DMS79 treated with DMSO at 0.1 percent for 48 hours (cell line): ENCODE results near the gene TRMT61A.
A peak's percentile ranks its signal among the peaks of the same experiment; 100 is the strongest.

Experiments used
- DNase-seq: peaks from one replicate; lab custom pipeline; 2025; lab: John Stamatoyannopoulos, UW

TRMT61A gene

DNA sequence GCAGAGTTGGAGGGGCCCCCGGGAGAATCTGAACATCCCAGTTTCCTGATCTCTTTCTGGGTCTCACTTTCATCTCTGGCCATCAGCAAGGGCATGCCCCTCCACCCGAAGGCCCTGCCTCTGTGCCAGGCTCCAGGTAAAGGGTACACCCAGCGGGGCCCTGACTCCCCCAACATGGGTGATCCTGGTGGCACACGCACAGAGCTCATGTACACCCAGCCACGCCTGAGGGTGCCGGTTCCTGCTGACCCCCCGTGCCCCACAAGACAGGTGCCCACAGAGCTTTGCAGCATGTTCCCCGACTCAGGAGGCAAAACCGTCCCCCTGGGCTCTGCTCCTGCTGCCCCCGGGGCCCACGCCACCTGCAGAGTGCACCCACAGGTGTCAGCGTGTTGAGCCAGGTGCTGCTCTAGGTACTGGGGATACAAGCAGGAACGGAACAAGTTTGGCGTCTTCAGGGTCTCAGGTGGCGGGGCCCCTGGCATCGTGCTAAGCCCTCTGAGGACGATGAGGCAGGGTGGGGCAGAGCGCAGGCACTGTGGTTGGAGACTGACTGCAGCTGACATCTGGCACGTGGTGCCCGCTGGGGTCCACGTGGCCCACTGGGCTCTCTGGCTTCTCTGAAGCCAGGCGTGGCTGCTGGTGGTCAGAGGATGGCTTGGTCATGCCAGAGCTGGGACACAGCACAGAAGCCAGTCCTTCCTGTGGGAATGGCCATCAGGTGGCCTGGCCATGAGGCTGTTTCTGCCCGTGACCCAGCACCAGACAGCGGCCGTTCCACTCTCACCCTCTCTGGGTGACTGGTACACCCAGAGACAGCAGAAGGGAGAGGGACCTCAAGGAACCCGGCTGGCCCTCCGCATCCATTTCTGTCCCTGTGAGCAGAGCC lies 19.7 kb downstream of the TRMT61A start:
- DNase-seq: no peak

DNA sequence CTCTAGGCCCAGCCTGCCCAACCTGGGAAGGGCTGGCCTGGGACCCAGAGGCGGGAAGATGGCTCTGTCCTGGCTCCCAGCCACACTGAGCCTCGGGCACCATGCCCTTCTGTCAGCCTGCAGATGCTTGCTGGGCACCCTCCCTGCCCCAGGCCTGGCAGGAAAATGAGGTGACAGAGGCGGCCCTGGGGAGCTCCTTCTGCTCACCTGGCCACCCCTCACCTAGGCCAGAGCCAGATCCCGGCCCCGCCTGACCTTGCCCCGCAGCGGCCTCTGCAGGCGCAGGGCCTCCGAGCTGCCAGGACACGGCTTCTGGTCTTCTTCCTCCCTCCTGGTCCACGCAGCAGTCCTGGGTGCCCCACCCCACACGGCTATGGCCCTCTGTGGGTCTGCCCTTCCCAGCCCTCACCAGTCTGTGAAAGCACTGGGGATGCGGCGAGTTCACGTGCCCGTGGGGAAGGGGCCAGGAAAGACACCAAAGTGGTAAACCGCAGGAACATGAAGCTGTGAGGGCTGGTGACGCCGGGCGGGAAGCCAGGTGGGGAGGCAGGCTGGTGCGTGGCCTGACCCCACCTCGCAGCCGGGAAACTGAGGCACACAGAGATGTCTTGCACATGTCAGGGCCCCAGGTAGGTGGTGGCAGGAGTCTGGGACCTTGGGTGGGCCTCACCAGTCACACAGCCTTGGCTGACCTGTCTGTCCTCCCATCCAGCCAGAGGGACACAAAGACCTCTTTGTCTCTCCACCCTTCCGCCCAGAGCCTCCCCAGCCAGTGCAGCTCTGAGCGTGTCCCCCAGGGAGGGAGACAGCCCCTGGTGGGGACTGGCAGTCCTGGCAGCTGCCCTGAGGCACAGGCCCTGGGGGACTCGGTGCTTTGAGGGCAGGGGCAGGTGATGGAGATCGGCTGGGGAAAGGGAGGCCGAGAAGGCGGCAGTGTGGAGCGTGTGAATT lies 20.6 kb downstream of the TRMT61A start:
- DNase-seq: no peak

DNA sequence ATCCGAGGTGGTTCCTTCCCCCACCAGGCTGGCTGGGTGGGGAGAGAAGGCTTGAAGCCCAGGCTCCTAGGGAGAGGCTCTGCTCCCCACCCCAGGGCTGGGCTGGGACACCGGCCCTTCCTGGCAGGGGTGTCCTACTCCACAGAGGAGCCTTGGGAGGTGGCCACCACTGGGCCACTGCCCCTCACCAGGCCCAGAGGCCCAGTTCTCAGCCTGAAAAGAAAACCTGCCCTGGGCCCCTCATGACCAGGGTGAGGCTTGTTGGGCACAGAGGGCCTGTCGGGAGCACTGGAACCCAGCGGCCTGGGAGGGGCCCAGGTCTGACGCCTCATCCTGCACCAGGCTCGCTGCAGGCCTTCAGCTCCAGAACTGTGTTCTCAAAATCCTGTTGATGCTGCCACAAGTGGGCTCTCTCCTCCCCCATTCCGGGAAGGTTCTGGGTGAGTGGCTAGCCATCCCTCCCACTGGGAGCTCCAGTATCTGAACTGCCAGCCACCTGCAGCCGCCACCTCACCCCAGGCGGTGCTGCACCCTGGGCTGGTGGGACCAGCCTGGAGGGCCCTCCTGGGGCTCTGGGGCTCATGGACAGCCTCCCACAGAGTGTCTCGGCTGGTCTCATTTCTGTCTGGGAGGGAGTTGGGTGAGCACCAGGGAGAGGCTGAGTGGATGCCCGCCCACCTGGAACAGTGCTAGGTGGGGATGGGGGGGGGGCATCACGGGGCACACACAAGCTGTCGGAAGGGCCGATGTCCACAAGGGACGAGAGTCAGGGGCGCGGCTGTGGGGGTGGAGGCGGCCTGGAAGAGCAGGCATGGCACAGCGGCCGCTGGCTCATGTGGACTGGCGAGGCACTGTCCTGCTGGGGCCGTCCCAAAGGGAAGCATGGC lies 21.7 kb downstream of the TRMT61A start:
- peak; percentile 65 for DNase-seq

DNA sequence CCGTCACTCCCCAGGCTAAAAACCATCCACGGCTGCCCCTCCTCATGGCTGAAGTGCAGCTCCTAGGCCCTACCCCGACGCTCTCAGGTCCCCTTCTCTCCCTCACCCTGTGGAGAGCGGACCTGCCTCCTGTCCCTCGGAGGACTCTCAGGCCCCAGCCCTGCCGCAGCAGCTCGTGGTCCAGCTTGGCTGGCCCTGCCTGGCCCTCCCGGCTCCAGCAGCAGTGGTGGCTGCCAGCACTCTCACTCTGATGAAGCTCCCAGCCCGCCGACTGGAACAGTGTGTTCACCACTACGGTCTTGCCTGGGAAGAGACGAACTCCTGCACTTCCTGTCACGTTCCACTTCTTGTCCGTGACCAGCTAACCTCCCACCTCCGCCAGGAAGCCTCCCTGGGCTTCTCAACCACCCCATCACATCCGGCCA lies 22.4 kb downstream of the TRMT61A start:
- no peak for DNase-seq

DNA sequence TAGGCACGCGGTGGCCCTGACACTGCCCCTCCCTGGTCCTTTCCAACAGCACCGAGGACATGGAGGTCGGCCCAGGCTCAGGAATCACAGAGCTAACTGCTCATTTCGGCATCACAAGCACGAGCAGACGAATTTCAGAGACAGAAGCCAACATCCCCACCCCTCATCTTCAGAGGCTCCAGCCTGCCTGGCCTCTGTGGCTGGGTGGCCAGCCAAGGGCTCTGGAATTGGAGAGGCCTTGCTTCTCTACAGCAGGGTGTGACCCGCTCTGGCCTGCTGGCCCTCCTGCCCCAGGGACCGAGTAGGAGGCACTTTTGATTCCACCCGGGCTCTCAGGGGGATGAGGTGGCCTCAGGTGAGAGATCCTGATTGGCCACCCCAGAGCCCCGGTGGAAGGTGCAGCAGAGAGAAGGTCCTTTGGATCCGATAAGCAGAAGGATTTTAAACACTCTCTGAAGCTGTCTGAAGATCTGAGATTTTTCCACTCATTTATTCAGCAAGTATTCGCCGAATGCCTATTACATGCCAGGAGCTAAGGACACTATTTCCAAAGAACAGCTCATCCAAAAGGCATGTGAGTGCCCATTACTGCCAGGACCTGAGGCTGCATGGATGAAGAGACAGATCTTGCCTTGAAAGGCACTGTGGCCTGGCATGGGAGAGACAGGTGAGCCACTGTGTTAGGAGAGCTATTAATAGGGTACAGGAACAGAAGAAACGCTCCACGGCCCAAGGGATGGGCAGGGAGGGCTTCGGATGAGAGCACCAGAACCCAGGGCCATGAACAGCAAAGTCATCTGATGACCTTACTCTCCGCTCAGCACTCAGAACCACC lies 23.2 kb downstream of the TRMT61A start:
- no peak for DNase-seq

DNA sequence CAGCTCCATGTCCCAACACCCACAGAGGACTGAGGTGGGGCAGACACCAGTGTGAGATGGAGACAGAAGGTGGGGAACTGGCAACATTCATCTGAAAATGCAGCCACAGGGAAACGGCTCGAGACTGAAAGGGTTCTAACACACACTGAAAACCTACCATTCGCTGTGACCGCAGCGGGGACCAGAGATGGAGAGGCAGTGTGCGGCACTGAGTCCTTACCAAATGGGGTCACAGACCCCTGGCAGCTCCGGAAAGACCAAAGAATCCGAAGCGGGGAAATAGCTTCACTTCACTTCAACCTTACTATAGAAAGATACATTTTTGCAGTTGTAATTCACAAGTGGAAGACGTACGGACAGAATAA lies 23.8 kb downstream of the TRMT61A start:
- DNase-seq: no peak

DNA sequence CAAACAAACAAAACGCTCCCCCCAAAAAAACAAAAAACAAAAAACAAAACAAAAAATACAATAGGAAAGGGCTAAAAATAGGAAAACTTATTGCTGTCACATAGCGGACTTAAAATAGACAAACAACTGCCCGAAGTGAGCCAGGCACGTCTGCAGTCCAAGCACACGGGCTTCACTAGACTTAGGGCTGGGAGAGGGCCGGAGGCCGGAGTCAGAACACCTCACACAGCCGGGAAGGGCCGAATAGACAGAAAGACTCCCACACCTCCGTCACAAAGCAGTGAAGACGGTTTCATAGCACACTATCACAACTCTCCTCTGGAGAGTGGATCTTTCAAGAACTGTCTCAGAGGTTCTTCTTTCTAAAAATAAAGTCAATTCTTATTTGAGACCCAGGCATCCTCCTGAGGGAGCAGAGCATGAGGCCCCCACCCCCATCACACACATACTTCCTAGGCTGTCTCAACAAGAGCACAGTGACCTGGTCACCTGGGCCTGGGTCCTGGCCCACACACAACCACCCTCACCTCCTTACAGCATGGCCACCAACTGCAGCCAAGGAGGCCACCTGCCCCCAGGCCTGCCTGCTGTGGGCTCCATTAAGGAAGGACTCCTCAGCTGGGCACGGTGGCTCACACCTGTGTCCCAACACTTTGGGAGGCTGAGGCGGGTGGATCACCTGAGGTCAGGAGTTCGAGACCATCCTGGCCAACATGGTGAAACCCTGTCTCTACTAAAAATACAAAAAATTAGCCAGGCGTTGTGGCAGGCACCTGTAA lies 26.8 kb downstream of the TRMT61A start:
- DNase-seq: no peak

DNA sequence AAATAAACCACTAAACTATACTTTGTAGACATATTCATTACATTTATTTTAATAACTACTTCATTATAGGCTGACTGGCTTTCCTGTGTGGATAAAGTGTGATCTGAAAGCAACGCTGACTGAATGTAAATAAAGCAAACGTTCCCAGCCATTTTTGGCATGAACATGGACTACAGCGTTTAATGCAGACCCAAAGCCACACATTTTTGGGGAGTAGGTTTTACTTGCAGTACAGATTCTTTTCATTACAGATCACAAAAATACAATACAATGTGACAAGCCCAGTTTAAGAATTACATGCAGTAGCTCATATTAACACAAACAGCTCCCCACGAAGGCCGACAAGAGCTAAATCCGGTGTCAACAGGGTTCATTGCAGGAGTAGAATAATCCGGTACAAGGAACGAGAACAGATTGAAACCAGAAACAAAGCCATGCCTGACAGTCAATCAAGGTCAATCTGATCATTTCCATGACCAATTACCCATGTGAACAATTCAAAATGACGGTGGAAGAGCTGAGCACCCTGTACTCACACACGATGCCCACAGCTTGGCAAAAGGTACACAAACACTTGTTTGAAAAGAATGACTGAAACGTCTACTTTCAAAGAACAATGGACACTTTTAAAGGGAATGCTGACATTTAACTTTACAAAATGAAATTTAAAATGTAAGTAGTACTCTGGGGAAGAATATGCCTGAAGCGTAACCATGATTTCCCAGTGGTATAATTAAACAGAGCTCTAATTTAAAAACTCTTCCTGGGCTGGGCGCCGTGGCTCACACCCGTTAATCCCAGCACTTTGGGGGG lies 28.2 kb downstream of the TRMT61A start:
- DNase-seq: no peak

DNA sequence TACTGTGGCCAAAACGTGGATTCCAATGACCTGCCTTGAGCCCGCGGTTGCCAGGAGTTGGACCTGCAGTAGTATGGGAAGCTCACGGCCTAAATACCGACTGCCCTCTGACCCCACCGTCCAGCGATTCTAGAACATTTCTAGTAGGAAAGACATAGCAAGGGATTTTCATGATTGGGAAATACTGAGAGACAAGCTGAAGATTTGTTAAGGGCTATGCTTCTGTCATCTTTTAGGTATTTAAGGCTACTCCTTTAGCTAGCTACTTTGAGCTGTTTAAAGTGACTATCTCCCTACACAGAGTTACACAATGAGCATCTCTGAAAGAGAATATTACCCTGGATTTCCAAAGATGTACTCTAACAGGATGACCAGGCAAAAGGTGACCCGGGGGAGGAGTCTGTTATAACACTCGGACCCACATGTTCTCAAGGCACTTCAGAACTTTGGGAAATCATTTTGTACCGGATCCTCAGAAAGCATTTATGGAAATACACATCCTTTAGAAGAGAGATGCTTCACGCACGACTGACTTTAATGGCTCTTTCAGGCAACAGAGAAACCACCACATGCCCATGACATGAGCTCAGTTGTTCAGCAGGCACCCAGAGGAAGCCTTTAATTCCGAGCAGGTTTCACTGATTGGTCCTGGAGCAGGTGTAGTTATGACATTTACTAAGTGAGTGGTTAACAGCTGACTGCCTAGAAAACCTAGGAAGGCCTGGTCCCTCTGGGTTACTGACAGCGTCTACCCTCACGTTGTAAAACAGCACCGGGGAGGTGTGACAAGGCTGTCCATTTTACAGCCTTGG lies 29.3 kb downstream of the TRMT61A start:
- DNase-seq: peak; percentile 99

DNA sequence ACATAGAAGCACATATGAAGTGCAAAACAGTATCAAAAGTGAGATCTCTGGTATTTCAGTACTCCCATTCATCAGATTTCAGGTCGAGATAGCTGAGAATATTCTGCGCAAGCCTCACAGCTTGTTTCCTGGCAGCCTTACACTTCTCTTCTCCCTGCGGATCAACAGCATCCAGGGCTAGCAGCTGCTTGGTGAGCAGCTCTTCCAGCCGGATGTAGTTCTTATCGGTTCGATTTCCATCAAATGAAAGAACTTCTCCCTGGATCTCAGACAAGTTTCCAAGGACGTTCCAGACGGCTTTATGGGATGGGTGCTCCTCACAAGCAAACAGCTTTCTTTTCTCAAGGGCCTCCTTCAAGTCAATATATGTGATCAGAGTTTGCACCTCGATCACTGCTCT lies 30.8 kb downstream of the TRMT61A start:
- DNase-seq: no peak

DNA sequence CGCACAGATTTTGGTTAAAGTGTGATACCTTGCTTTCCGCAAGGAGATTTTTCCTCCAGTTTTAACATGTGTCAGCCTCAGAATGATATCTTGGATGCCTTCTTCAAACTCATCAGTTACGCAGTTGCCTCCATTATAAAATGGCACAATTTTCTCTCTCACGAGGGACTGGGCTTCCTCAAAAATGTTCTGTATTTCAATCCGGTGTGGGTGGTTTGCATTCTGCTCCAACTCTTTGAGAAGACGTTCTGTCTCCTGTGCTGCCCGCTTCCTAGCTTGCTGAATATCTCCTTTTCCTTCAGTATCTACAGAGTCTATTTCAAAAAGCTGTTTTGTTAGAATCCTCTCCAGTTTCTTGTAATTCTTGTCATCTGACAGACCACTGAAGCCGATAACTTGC lies 31.7 kb downstream of the TRMT61A start:
- DNase-seq: no peak

DNA sequence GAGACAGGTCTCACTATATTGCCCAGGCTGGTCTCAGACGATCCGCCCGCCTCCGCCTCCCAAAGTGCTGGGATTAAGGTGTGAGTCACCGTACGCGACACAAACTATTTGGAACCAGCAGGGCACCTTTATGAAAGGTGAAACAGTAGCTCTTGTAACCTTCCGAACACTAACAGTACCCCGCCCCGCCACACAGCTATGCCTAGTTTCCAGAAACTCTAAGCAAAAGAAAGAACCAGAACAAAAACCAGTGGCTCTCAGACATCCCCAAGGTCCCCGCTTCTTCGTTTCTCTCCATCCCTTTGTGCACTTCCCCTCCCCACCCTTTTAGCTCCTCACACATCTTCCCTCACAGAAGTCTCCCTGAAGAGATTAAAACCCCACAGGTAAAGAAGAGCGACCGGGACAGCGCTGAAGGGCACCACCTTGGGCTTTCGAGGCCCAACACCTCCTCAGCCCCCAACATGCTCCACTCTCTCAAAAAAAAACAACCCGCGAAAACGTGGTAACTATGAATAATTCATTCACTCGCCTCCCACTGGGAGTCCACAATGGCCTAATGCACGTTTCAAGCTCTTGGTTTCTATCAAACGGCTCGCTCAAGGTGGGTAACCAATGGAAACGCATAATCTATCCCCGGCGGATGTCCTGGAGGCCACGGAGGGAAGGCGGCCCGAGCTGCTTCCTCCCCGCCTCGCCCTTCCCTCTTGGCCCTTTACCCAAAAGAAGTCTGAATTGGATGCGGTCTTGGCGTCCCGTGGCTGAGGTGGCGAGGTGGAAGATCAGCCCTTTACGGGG lies 32.6 kb downstream of the TRMT61A start:
- DNase-seq: peak; percentile 26

DNA sequence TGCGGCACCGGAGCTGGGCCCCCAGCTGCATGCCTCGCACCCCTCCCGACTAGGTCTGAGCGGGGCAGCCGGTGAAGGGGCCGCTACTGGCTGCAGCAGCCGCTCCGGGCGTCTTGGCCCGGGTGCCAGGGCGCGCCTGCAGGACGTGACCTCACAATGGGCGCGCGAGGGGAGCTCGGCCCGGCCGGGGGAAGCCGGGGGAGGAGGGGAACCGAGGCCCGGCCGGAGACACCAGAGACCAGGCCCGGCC lies 33.1 kb downstream of the TRMT61A start:
- DNase-seq: no peak

DNA sequence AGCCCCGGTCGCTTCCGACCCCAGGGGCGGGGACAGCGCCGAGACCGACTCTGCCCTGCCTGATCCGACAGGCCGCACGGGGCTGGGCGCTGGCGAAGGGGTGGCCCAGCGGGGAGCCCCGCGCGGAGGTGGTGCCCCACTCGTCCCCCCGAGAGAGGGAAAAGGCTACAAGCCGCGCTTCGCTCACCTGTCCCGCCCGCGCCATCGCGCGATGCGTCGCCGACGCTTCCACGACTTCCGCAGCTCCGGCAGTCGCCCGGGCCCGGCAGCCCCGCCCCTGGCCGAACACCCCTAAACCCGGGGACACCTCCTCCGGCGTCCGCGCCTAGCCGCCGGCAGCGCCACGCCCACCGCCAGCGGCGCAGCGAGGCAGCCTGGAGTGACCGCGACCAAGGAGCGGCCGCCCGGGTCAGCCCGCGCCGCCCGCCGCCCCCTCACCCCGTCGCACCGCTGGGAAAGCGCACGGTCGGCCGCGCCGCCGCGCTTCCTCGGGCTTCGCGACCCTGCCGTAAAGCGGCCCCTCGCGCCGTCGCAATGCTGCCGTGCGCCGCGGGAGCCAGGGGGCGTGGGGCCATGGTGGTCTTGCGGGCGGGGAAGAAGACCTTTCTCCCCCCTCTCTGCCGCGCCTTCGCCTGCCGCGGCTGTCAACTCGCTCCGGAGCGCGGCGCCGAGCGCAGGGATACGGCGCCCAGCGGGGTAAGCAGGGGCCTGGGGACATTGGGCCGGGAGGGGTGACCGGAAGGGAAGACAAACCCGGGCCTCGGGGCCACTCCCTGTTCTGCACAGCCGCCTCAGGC lies 33.6 kb downstream of the TRMT61A start, which contains the start of the genes BAG5 and COA8:
TSS of gene BAG5 (minus strand) at position 229 of the 797 bp plus-strand sequence. CDS start 1,493 bp downstream, outside the sequence.
TSS of gene COA8 (plus strand) at position 532 of the 797 bp plus-strand sequence. CDS start at position 574, 42 bp downstream.
- DNase-seq: peak; percentile 86

DNA sequence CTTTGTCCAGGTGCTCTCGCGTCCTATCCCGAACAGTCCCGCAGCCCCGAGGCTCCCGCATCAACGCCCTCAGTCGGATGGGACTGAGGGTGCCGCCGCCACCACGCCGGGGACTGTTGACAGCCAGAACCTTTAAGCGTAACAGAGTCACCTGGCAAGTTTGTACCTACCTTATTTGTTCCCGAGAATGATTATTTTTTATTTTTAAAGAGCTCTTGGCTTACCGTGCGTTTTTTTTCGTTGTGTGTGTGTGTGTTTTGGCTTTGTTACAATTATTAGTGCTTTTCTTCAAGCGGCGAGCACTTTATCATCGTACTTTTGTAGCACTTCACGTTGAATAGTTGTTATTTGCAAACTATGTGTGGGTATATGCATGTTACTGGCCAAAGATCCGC lies 34.2 kb downstream of the TRMT61A start:
- no peak for DNase-seq

DNA sequence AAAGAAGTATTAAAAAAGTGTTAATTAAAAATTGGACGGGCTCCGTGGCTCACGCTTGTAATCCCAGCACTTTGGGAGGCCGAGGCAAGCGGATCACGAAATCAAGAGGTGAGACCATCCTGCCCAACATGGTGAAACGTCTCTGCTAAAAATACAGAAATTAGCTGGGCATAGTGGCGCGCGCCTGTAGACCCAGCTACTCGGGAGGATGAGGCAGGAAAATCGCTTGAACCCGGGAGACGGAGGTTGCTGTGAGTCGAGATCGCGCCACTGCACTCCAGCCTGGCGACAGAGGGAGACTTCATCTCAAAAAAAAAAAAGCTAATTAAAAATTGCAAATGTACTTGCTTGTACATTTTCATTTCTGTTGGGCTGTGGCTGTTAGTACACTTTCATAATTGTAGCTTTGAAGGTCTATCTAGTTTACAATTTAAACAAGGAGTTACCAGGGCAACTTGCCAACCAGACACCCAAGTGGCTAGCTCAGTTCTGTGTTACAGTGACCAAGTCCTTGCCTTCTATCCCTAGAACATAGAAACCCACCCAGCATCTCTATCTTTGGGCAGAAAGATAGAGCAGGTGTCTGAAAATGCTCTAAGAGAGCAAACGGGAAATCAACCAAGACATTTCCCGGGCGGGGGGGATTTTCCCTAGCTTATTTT lies 35.0 kb downstream of the TRMT61A start:
- peak; percentile 30 for DNase-seq
